Hepatocyte (in vitro differentiated cells): ENCODE measurements around the gene ANKRD1. TPM values are rescaled to one million over a fixed set of nuclear protein-coding genes. Genes with fewer than 3 reads are reported as not detected.

ENCODE experiments used
- DNase-seq: peaks from one replicate; pipeline ENCODE4 v3.0.0-alpha.2; 2016; ENCODE audit warnings: low spot score
- H2AFZ ChIP-seq: fragments of 200-600 bp; sonication (generic); 2 replicates; pipeline ENCODE4 v1.6.0; 2016; ENCODE audit warnings: antibody characterized with exemption, mild to moderate bottlenecking
- H3K27ac ChIP-seq: fragments of 200-600 bp; sonication (generic); 2 replicates; pipeline ENCODE4 v1.5.1; 2016; ENCODE audit warnings: mild to moderate bottlenecking
- H3K27me3 ChIP-seq: fragments of 200-600 bp; sonication (generic); 2 replicates; pipeline ENCODE4 v1.6.1; 2016
- H3K36me3 ChIP-seq: fragments of 200-600 bp; sonication (generic); replicated peaks from 2 replicates; pipeline ENCODE4 v1.5.1; 2016; ENCODE audit warnings: low read depth; ENCODE audit not compliant: insufficient read depth
- H3K4me1 ChIP-seq: fragments of 200-600 bp; sonication (generic); 2 replicates; pipeline ENCODE4 v1.5.1; 2016; ENCODE audit warnings: mild to moderate bottlenecking, moderate library complexity; ENCODE audit not compliant: insufficient read depth
- H3K4me2 ChIP-seq: fragments of 200-600 bp; sonication (generic); 2 replicates; pipeline ENCODE4 v1.6.0; 2016
- H3K4me3 ChIP-seq: fragments of 200-600 bp; sonication (generic); 2 replicates; pipeline ENCODE4 v1.5.1; 2016; ENCODE audit warnings: mild to moderate bottlenecking
- H3K79me2 ChIP-seq: fragments of 200-600 bp; sonication (generic); 2 replicates; pipeline ENCODE4 v1.6.0; 2017; ENCODE audit warnings: mild to moderate bottlenecking
- H3K9me2 ChIP-seq: fragments of 200-600 bp; sonication (generic); replicated peaks from 2 replicates; pipeline ENCODE4 v1.6.0; 2017; ENCODE audit warnings: mild to moderate bottlenecking; ENCODE audit not compliant: insufficient read depth
- H3K9me3 ChIP-seq: fragments of 200-600 bp; sonication (generic); 2 replicates; pipeline ENCODE4 v1.5.1; 2016; ENCODE audit warnings: low read depth, mild to moderate bottlenecking
- H4K20me1 ChIP-seq: fragments of 200-600 bp; sonication (generic); 2 replicates; pipeline ENCODE4 v1.6.0; 2016; ENCODE audit warnings: mild to moderate bottlenecking; ENCODE audit not compliant: insufficient read depth, poor library complexity, severe bottlenecking
- EZH2 ChIP-seq: fragments of 200-600 bp; sonication (generic); IDR thresholded peaks from 2 replicates; pipeline ENCODE4 v1.6.1; 2016; ENCODE audit warnings: antibody characterized with exemption, mild to moderate bottlenecking, borderline replicate concordance
- EZH2phosphoT487 ChIP-seq: fragments of 200-600 bp; sonication (generic); IDR thresholded peaks from one replicate; pipeline ENCODE4 v1.6.1; 2018; ENCODE audit warnings: antibody characterized with exemption, mild to moderate bottlenecking, low read depth, moderate library complexity; ENCODE audit not compliant: unreplicated experiment, severe bottlenecking
- WGBS: methylation state at CpG from one replicate; pipeline ENCODE4 v1.1.6; 2016; ENCODE audit warnings: low lambda C conversion rate; ENCODE audit errors: missing lambda C conversion rate; 5-methylcytosine and 5-hydroxymethylcytosine counted together
- polyA plus RNA-seq: library from polyadenylated mRNA; unstranded; fragments of >200 nt; fragmentation: Nextera tagmentation; extraction: Ambion mirVana; gene quantifications from 2 replicates; pipeline ENCODE4 v1.2.1, GENCODE V29; 2016
- total RNA-seq: library from RNA; depleted of rRNA; stranded (reverse); fragments of >200 nt; gene quantifications from 2 replicates; pipeline ENCODE4 v1.2.3, GENCODE V29; 2014
- TF ChIP-seq, protein P1 (sequence below): fragments of 200-600 bp; sonication (generic); IDR thresholded peaks from 2 replicates; pipeline ENCODE4 v1.5.1; 2016; ENCODE audit warnings: antibody characterized with exemption, mild to moderate bottlenecking; ENCODE audit not compliant: poor library complexity

The ANKRD1 gene
- total and polyA plus RNA-seq, 2 experiments from 2014 or later = 43.4 to 105 TPM

DNA sequence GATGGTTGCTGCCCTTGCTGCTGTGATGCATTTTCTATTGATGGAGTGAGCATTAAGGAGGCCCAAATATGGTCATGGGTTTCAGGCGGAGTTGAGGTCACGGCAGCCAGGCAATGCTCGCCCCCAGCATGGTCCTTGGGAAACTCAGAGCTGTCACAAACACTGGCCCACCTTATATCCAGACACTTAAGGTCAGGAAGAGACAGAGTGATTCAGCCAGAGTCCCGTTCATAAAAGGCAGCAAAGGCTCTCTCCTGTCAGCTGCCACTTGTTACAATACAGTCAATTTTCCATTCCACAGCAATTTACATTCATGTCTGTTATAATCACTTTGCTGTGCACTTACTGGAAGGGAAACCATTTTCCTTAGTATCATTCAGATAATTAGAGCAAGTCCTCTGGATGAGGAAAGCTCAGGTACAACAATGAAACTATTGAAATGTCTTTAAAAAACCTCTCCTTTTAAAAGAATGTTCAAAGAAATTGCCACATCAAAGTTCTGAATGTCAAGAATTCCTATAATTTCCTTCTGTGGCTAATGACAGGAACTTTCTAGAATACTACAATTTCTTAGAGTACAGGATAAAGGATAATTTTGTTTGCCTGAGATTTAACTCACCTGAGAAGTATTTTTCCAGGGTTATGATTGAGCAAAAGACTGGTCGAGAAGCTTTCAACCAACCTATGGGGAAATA, 14.8 kb upstream of the ANKRD1 start:
- Histone ChIP-seq H2AFZ (no peak overlapping the region), H3K9me3 (no peaks in the 10 kb centered on the region), H3K79me2 (no peaks in the 10 kb centered on the region), H3K4me2 (no peak overlapping the region), H3K4me3 (no peak overlapping the region), H4K20me1 (no peaks in the 10 kb centered on the region), H3K27me3 (no peaks in the 10 kb centered on the region), H3K4me1 (peaks cover 19% of the 10 kb centered on the region), H3K27ac (no peak overlapping the region), H3K9me2 (no peaks in the 10 kb centered on the region), H3K36me3 (no peaks in the 10 kb centered on the region)
- TF ChIP-seq, protein P1, sequence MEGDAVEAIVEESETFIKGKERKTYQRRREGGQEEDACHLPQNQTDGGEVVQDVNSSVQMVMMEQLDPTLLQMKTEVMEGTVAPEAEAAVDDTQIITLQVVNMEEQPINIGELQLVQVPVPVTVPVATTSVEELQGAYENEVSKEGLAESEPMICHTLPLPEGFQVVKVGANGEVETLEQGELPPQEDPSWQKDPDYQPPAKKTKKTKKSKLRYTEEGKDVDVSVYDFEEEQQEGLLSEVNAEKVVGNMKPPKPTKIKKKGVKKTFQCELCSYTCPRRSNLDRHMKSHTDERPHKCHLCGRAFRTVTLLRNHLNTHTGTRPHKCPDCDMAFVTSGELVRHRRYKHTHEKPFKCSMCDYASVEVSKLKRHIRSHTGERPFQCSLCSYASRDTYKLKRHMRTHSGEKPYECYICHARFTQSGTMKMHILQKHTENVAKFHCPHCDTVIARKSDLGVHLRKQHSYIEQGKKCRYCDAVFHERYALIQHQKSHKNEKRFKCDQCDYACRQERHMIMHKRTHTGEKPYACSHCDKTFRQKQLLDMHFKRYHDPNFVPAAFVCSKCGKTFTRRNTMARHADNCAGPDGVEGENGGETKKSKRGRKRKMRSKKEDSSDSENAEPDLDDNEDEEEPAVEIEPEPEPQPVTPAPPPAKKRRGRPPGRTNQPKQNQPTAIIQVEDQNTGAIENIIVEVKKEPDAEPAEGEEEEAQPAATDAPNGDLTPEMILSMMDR = no peak
- TF ChIP-seq EZH2 = no peak
- no peak for DNase-seq
- 78% methylated on average over 5 of the region's 5 CpGs for WGBS

DNA sequence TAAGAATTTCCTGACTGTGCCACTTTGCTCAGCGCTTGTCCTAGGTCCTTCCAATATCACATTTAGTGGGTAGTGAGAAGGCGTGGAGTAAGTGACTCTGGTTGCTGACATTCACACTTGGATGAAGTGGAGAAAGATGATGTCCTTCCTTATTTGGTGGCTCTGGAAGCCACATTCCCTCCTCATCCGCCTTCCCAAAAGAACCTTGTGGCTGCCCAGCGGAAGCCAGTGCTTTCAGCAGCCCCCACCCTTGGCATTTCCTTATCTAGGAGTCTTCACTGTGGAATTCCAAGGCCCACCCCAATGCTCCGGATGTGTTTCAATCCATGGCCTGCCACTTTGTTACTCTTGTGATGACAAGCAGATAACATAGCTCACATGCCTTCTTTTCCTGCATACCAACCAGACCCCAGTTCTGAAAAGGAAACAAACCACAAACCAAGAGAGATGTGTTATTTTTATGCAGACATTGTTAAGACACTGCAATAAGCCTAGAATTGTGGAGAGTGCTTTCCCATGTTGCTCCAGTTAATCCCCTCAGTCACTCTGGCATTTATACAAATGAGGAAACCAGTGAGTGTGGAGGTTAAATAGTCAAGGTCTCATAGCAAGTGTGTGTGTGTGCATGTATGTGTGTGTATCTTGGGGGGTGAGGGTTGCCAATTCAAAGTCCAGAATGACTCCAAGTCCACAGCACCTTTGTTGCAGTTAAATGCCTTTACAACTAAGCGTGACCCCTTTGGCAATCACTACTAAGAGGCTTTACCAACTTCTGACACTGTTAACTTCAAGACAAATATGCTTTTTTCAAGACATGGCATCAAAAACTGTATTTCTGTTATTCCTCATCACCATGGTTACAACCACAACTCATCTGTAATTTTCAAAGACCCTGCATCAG, 10.3 kb upstream of the ANKRD1 start:
- 35% methylated on average over 6 of the region's 6 CpGs for WGBS
- TF ChIP-seq, protein P1 = no peak
- no peak for TF ChIP-seq EZH2
- no peak for TF ChIP-seq EZH2phosphoT487
- no peaks in the 10 kb centered on the region for H3K27me3 ChIP-seq
- H4K20me1 ChIP-seq = no peaks in the 10 kb centered on the region
- H3K4me1 ChIP-seq = peaks cover 30% of the 10 kb centered on the region
- no peaks in the 10 kb centered on the region for H3K79me2 ChIP-seq
- H2AFZ ChIP-seq = no peak overlapping the region
- H3K9me2 ChIP-seq = no peaks in the 10 kb centered on the region
- H3K36me3 ChIP-seq = no peaks in the 10 kb centered on the region
- H3K4me2 ChIP-seq = peak overlapping the region; percentile 30
- DNase-seq = peak; percentile 67
- H3K9me3 ChIP-seq = no peaks in the 10 kb centered on the region
- H3K27ac ChIP-seq = peak overlapping the region; percentile 90
- no peak overlapping the region for H3K4me3 ChIP-seq

DNA sequence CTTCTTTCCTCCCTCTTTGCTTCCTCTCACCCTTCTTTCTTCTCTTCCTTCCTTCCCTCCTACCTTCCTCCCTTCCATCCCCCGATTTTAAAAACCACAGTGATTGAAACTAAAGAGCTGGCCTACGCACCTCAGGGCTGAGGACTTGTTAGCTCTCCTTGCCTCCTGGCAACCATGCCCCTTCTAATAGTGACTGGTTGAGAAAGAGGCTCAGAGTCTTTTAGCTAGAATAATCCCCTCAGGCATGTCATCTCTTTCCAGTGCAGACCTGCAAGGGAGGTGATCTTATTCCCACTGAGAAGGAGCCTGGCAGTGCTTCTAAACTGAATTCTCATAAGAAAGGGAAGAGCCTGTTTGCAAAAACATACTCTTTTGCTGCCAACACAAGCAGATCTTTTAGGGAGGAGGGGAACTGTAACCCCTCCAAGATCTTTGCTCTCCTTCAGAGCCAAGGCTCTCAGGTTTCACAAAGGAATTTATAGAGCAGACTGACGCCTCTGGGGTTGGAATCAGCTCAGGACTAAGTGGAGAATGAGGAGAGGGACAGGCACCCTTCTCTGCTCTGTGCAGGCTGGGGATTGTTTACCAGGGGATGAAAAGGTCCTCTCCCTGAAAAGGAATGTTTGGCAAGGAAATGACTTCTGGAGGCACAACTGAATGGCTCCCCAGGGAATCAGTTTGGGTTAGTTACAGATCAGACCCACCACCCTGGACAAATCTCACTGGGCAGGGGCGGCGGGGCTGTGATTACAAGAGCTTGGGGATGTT, 9.4 kb upstream of the ANKRD1 start:
- Histone ChIP-seq H3K4me1 (peaks cover 30% of the 10 kb centered on the region), H3K4me3 (no peak overlapping the region), H2AFZ (no peak overlapping the region), H3K36me3 (no peaks in the 10 kb centered on the region), H3K9me2 (no peaks in the 10 kb centered on the region), H3K27ac (peak overlapping the region; percentile 90), H3K79me2 (no peaks in the 10 kb centered on the region), H4K20me1 (no peaks in the 10 kb centered on the region), H3K27me3 (no peaks in the 10 kb centered on the region), H3K9me3 (no peaks in the 10 kb centered on the region), H3K4me2 (peak overlapping the region; percentile 30)
- DNase-seq = peak; percentile 57
- 11% methylated on average over 5 of the region's 5 CpGs for WGBS
- TF ChIP-seq, protein P1 = no peak
- no peak for TF ChIP-seq EZH2phosphoT487
- TF ChIP-seq EZH2 = no peak
